ENCODE data around the gene HOXC6. TPM values are rescaled to one million over a fixed set of nuclear protein-coding genes. Genes with fewer than 3 reads are reported as not detected.
A peak's percentile ranks its signal among the peaks of the same experiment; 100 is the strongest.

Gene HOXC6
- total RNA-seq (ENCODE audit: low replicate concordance), result 0.09 and 0.90 TPM in 2 replicates

DNA sequence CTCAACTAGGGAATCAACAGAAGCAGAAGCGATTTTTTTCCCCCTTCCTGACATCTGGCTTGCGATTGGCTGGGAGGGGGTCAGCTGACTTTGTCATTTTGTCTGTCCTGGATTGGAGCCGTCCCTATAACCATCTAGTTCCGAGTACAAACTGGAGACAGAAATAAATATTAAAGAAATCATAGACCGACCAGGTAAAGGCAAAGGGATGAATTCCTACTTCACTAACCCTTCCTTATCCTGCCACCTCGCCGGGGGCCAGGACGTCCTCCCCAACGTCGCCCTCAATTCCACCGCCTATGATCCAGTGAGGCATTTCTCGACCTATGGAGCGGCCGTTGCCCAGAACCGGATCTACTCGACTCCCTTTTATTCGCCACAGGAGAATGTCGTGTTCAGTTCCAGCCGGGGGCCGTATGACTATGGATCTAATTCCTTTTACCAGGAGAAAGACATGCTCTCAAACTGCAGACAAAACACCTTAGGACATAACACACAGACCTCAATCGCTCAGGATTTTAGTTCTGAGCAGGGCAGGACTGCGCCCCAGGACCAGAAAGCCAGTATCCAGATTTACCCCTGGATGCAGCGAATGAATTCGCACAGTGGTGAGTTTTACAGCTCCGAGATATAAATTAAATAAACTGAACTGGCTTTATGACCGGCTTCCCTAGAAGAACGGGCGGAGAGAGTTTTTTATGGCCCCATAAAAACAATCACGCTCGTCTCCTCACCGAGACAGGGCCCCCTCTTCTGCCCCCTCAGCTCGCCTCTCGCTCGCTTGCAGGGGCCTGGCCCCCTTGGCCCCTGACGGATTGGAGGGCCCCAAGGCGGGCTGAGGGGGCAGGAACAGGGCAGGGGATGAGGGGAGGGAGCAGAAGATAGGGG is at the start of gene HOXC6:
Gene HOXC6 (plus strand): TSS at position 127 of the 888 bp plus-strand sequence. CDS start 82 bp downstream, at position 209.
- DNase-seq (ENCODE audit: low read depth), result peak; percentile 43
- H3K4me3 ChIP-seq (ENCODE audit: low read depth, low read length), result peak within 1 kb of the TSS; percentile 57

GRCh38 chr12:53978477-53979356 is 49.5 kb upstream of the HOXC6 start:
- DNase-seq (ENCODE audit: low read depth), result no peak
- H3K4me3 ChIP-seq (ENCODE audit: low read depth, low read length), result no peak overlapping the region
- TF ChIP-seq, protein P1, sequence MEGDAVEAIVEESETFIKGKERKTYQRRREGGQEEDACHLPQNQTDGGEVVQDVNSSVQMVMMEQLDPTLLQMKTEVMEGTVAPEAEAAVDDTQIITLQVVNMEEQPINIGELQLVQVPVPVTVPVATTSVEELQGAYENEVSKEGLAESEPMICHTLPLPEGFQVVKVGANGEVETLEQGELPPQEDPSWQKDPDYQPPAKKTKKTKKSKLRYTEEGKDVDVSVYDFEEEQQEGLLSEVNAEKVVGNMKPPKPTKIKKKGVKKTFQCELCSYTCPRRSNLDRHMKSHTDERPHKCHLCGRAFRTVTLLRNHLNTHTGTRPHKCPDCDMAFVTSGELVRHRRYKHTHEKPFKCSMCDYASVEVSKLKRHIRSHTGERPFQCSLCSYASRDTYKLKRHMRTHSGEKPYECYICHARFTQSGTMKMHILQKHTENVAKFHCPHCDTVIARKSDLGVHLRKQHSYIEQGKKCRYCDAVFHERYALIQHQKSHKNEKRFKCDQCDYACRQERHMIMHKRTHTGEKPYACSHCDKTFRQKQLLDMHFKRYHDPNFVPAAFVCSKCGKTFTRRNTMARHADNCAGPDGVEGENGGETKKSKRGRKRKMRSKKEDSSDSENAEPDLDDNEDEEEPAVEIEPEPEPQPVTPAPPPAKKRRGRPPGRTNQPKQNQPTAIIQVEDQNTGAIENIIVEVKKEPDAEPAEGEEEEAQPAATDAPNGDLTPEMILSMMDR (IDR thresholded peaks at IDR 0.05; ENCODE audit: insufficient read depth, low read length), result no peak

More for the DNA sequence above, at the start of gene HOXC6:
- TF ChIP-seq, protein P1 (IDR thresholded peaks at IDR 0.05; ENCODE audit: insufficient read depth, low read length), result no peak

DNA sequence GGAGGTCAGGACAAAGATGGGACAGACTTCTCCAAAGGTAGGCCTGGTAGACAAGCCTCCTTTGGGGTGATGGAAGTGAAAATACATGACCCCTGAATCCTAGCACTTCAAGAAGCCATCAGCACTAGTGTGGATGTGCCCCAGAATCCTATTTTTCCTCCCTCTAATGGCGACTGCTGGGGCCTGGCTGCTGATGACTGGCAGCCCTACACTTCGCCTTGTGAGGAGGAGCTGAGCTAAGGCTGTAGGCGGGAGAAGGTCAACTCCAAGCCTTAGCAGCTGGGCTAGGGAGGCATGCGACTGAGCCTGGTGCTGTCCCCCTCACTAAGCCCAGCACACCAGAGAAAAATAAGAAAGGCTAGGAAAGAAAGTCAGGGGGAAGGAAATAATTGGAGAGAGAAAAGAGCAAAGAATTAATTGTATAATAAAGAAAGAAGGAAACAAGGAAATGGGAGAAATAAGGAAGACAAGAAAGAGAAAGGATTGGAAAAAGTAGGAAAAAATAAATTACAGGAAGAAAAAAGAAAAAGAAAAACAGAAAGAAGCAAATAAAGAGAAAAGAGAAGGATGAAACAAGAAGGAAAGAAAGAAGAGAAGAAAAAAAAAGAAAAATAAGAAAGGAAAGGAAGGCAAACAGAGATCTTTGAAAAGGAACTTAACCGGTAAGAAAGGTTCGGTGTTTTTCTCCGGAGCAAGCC is 48.0 kb upstream of the HOXC6 start:
- no peak for DNase-seq (ENCODE audit: low read depth)
- TF ChIP-seq, protein P1 (IDR thresholded peaks at IDR 0.05; ENCODE audit: insufficient read depth, low read length), result no peak
- H3K4me3 ChIP-seq (ENCODE audit: low read depth, low read length), result no peak overlapping the region

DNA sequence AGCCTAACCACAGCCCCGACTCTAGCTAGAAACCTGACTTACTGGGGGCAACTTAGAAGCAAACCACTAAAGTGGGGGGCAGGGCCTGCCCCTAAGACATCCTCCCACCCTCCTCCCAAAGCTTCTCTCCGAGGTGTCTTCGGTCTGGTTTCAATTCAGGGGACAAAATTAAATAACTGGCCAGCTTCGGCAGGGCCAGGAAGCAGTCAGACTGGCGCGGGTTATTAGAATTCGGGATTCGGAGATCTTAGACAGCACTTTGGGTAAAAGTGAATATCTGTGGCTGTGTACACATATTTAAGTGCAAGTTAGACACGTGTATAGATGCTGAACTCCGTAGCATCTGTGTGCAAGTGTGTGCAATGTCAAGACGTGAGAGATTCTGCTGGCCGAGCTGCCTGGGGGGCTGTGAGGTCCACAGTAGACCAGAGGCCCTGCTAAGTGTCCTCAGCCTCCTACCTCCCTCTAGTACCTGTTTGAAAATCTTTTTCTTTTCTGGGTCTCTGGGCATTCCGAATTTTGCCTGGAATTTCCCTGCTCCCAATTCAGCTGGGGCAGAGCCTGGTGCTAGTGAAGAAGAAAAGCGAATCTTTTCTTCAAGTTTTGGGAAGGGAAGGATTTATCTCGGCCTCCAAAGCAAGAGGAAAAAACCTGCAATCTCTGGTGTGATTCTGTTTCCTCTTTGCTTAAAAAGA is 47.3 kb upstream of the HOXC6 start:
- no peak for DNase-seq (ENCODE audit: low read depth)
- H3K4me3 ChIP-seq (ENCODE audit: low read depth, low read length), result no peak overlapping the region

DNA sequence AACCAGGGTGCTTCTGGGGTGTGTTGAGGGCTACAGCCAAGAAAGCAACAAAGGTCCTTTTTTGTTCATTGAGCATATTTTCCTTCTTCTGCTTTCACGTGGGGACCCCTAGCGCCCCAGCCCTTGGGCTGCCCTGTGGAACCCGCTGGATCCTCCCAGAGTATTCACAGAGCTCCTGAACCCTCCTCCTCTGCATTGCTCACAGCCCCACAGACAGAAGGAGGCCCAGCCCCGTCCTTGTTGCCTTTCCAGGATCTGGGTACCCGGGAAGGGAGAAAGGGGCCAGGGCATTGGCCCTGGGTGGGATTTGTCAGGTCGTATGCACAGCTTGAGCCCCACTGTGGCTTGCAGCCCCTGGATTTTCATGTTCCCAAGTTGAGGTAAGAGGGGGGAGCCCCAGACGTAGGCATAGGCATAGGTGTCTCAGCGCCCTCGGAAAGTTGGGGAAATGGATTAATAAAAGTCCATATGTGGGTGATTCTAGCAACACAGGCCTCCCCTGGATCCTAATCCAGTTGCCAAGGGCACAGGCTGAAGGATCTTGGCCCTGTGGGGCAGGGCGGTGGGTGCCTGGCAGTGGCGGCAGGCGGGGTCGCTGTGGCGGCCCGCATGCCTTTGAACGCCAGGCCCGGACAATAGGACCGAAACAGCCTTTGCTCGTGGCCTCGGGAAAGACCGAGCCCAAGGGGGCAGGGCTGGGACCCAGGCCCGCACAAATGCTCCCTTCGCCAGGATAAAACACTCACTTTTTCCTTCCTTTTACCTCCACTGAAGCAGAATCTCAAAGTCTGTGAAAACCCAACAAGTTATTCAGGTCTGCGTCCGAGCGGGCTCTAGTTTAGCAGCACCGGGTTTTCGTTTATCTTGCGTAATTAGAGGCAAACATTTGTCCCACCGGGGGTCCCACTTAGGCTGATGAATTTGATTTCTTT is 46.3 kb upstream of the HOXC6 start:
- no peak for DNase-seq (ENCODE audit: low read depth)
- no peak overlapping the region for H3K4me3 ChIP-seq (ENCODE audit: low read depth, low read length)
- TF ChIP-seq, protein P1 (IDR thresholded peaks at IDR 0.05; ENCODE audit: insufficient read depth, low read length), result no peak

More for the DNA sequence above, 47.3 kb upstream of the HOXC6 start:
- TF ChIP-seq, protein P1 (IDR thresholded peaks at IDR 0.05; ENCODE audit: insufficient read depth, low read length), result no peak
